Measurements from ENCODE around the gene GRIP2. TPM values are rescaled to one million over a fixed set of nuclear protein-coding genes. Genes with fewer than 3 reads are reported as not detected.

Gene GRIP2
- total RNA-seq, 2 experiments from 2014 or later: not detected

DNA sequence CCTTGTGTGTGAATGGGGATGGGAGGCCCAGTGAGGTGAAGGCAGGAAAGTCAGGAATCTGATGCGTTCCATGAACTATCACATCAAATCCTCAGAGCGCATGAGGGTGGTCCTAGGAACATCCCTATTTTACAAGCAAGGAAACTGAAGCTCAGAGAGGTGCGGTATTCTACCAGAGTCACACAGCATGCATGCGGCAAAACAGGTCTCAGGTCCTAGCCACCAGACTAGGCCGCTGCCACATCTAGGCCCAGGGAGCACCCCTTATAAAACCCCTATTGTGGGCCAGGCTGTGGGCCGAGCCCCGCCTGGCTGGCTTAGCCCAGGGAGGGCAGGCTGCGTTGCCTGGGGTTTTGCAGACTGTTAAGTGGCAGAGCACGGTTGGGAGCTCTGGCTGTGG is 17.9 kb upstream of the GRIP2 start:
- H3K27me3 Mint-ChIP-seq: peaks cover 14% of the 10 kb centered on the region
- DNase-seq (no peak), ATAC-seq (no peak)
- H3K27ac Mint-ChIP-seq: no peak overlapping the region
- intact Hi-C loops (cut with DNase I, micrococcal nuclease): no loop called here
- H3K9me3 Mint-ChIP-seq (ENCODE audit: low read depth): no peaks in the 10 kb centered on the region
- ChIA-PET CTCF (interaction anchor here (0.9 to 2.3 kb wide), 2 partner anchors 9 to 14 kb away, joined by 3 to 10 read pairs; no protein-coding TSS in a partner anchor), POLR2A (no interaction called here)
- peaks cover 7% of the 10 kb centered on the region for H3K4me1 Mint-ChIP-seq
- no peaks in the 10 kb centered on the region for H3K36me3 Mint-ChIP-seq (ENCODE audit: low read depth)
- no peak overlapping the region for H3K4me3 Mint-ChIP-seq

DNA sequence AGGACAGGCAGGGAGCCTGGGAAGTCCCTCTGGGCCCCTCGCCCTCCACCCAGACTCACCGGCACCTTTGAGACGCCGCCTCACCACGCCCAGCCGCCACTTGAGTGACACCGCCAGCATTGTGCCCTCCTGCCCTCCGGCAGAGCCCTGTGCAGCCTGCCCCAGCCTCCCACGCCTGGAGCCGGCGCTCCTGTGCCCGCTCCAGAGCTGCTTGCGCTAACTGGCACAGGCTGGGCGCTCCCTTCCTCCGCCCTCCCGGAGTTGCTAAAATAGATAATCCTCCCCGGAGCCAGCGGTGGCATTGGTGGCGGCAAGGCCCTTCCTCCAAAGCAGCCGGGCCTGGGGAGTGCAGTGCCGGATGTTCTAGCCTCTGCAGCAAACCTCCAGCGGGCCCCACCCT is 15.7 kb upstream of the GRIP2 start:
- CTCF ChIA-PET: no interaction called here
- peaks cover 7% of the 10 kb centered on the region for H3K4me1 Mint-ChIP-seq
- no peaks in the 10 kb centered on the region for H3K9me3 Mint-ChIP-seq (ENCODE audit: low read depth)
- no peaks in the 10 kb centered on the region for H3K36me3 Mint-ChIP-seq (ENCODE audit: low read depth)
- POLR2A ChIA-PET: no interaction called here
- peaks cover 21% of the 10 kb centered on the region for H3K27me3 Mint-ChIP-seq
- ATAC-seq (no peak), DNase-seq (peak; percentile 34)
- no peak overlapping the region for H3K27ac Mint-ChIP-seq
- intact Hi-C loops (cut with DNase I, micrococcal nuclease): no loop called here
- H3K4me3 Mint-ChIP-seq: no peak overlapping the region

DNA sequence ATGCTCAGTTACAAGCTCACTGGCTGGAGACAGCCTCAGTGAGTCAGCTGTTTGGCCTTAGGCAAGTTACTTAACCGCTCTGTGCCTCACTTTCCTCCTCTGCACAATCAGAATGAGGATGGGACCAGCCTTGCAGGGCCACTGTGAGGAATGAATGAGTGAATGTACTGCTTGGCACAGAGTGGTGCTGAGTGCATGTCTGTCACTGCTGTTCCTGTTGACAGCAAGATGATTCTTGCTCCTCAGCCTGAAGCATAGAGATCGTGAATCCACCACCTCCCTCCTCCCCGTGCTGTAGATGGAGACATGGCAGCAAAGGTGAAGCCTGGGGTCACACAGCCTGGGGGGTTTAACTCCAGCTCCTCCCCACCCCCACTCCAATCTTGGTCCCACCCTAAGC is 14.6 kb upstream of the GRIP2 start:
- no peak for DNase-seq
- H3K36me3 Mint-ChIP-seq (ENCODE audit: low read depth): no peaks in the 10 kb centered on the region
- ChIA-PET POLR2A (no interaction called here), CTCF (no interaction called here)
- no peak for ATAC-seq
- intact Hi-C loops (cut with DNase I, micrococcal nuclease): no loop called here
- H3K27me3 Mint-ChIP-seq: peaks cover 21% of the 10 kb centered on the region
- no peak overlapping the region for H3K4me3 Mint-ChIP-seq
- peaks cover 7% of the 10 kb centered on the region for H3K4me1 Mint-ChIP-seq
- H3K27ac Mint-ChIP-seq: no peak overlapping the region
- H3K9me3 Mint-ChIP-seq (ENCODE audit: low read depth): no peaks in the 10 kb centered on the region

DNA sequence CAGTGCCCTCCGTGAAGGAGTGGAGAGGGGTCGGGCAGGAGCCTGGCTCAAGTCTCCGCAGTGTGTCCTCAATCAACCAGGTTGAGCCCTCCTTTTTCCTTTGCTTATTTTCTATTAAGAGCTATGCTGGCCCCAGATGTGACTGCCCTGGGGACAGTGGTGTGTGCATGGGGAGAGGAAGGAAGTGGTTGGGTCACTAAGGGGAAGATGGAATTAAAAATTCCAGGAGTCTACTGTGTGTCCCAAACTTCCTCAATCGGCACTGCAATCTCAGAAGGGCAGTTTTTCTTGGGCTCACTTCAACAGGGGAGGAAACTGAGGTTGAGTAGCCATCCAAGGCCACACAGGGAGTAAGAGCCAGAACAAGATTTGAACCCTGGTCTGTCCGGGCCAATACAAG is 13.7 kb upstream of the GRIP2 start:
- ATAC-seq (no peak), DNase-seq (no peak)
- Mint-ChIP-seq H3K36me3 (ENCODE audit: low read depth) (no peaks in the 10 kb centered on the region), H3K27me3 (peaks cover 22% of the 10 kb centered on the region), H3K4me1 (peaks cover 7% of the 10 kb centered on the region), H3K27ac (no peak overlapping the region), H3K9me3 (ENCODE audit: low read depth) (no peaks in the 10 kb centered on the region), H3K4me3 (no peak overlapping the region)
- intact Hi-C loops (cut with DNase I, micrococcal nuclease): no loop called here
- ChIA-PET POLR2A (no interaction called here), CTCF (interaction anchor here (0.7 kb wide), 1 partner anchor 83 kb away, joined by 3 read pairs; no protein-coding TSS in a partner anchor)

DNA sequence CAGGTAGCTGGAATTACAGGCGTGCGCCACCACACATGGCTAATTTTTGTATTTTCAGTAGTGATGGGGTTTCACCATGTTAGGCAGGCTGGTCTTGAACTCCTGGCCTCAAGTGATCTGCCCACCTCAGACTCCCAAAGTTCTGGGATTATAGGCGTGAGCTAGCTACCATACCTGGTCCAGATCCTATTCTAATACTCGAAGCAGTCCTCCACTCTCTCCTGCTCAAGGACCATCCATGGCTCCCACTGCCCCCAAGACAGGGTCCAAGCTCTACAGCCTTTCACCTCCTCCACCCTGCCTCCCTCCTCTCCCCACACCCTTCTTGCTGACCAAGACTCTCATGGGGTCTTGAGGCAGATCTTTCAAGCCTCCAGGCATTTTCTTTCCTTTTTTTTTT is 12.6 kb upstream of the GRIP2 start:
- Mint-ChIP-seq H3K9me3 (ENCODE audit: low read depth) (no peaks in the 10 kb centered on the region), H3K27me3 (peaks cover 27% of the 10 kb centered on the region), H3K4me3 (no peak overlapping the region), H3K27ac (no peak overlapping the region), H3K36me3 (ENCODE audit: low read depth) (no peaks in the 10 kb centered on the region), H3K4me1 (peaks cover 7% of the 10 kb centered on the region)
- intact Hi-C loops (cut with DNase I, micrococcal nuclease): no loop called here
- DNase-seq (no peak), ATAC-seq (no peak)
- CTCF ChIA-PET: no interaction called here
- POLR2A ChIA-PET: no interaction called here

DNA sequence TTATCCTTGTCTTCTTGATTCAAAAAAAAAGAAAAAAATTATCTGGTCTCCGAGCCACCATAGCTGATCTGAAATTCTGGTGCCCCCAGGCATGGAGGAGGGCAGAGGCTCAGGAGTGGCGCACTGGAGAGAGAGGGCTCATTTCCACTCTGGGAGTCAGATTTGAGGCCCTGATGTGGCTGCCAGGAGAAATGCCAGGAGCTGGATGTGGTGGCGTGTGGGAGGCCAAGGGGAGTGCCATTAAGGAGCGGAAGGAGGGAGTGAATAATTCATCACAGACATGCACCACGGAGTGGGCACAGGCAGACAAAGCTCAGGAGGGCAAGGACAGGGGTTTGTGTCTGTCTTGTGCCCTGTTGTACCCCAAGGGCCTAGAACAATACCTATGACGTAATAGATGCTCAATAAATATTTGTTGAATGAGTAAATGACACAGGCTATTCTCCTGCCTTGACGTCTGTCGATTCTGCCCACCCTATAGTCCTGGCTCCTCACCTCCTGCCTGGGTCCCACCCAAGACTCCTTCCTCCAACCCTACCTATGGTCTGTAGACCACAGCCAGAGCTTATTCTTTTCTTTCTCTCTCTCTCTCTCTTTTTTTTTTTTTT is 12.0 kb upstream of the GRIP2 start:
- Mint-ChIP-seq H3K36me3 (ENCODE audit: low read depth) (no peaks in the 10 kb centered on the region), H3K4me1 (peaks cover 7% of the 10 kb centered on the region), H3K27ac (no peak overlapping the region), H3K9me3 (ENCODE audit: low read depth) (no peaks in the 10 kb centered on the region), H3K27me3 (peaks cover 27% of the 10 kb centered on the region), H3K4me3 (no peak overlapping the region)
- ChIA-PET POLR2A (no interaction called here), CTCF (interaction anchor here (0.6 to 0.8 kb wide), 2 partner anchors 15 to 39 kb away, joined by 3 read pairs; no protein-coding TSS in a partner anchor)
- intact Hi-C loops (cut with DNase I, micrococcal nuclease): no loop called here
- no peak for ATAC-seq
- no peak for DNase-seq

DNA sequence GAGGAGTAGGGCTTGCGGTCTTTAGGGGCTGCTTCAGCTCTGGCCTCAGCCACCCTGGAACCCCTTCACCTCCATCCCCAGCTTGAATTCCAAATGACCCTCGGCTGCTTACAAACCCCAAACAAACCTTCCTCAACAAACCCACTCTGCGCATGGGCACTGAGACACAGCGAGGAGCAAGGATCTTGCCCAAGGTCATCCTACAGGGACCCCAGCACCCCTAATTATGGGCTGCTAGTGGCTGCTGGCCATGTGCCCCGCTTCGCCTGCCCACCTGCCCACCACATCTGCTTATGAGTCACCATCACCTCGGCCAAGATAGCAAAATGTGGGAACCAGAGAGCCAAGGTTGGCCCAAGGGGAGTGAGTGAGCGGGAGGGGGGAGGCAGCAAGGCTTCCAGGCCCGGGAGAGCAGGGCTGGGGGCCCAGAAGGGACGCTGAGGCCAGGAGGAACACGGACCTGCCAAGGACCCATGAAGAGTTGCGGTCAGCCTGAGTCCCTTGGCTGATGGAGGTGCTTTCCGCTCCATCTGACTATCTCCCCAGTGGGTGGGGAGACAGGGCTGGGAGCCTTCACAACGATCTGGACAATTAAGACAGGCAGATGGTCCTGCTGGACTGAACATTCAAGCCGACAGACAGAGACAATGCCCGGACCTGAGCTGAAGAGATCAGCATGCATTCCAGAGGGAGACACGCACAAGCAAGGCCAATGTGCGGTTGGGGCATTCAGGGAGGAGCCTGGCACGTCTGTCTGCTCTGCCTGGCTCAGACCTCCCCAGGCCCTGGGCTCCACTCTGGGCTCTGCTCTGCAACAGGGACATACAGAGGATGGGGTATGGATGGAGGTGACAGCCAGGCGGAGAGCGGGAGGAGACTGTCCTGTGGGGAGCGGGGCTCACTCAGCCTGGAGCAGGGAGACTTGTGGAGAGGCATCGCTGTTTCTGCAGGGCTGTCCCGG is 10.8 kb upstream of the GRIP2 start:
- H3K4me3 Mint-ChIP-seq: no peak overlapping the region
- ChIA-PET CTCF (interaction anchor here (1.0 kb wide), 1 partner anchor 347 kb away, joined by 4 read pairs; no protein-coding TSS in a partner anchor), POLR2A (no interaction called here)
- H3K9me3 Mint-ChIP-seq (ENCODE audit: low read depth): no peaks in the 10 kb centered on the region
- no peaks in the 10 kb centered on the region for H3K36me3 Mint-ChIP-seq (ENCODE audit: low read depth)
- H3K27me3 Mint-ChIP-seq: peaks cover 25% of the 10 kb centered on the region
- H3K27ac Mint-ChIP-seq: no peak overlapping the region
- DNase-seq (no peak), ATAC-seq (no peak)
- peaks cover 3% of the 10 kb centered on the region for H3K4me1 Mint-ChIP-seq
- intact Hi-C loops (cut with DNase I, micrococcal nuclease): no loop called here

DNA sequence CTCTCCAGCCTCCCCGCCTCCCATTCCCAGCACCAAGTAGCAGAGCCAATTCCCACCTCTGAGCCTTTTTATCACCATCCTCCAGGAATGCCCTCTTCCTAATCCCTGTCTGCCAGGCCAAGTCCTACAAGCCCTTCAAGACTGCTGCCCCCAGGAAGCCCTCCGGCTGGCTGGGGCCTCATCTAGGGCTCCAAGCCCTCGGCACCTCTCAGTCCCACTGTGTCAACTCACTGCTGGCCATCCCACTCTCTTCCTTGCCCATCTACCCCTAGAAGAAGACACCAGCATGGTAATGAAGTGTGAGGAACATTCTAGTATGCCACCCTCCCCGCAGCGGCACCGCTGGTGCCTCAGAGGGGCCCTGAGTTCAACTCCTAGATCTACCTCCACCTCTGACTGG is 10.0 kb upstream of the GRIP2 start:
- H3K9me3 Mint-ChIP-seq (ENCODE audit: low read depth): no peaks in the 10 kb centered on the region
- no peaks in the 10 kb centered on the region for H3K36me3 Mint-ChIP-seq (ENCODE audit: low read depth)
- H3K4me3 Mint-ChIP-seq: no peak overlapping the region
- H3K27me3 Mint-ChIP-seq: peaks cover 21% of the 10 kb centered on the region
- POLR2A ChIA-PET: no interaction called here
- DNase-seq (no peak), ATAC-seq (no peak)
- intact Hi-C loops (cut with DNase I, micrococcal nuclease): no loop called here
- H3K27ac Mint-ChIP-seq: no peak overlapping the region
- H3K4me1 Mint-ChIP-seq: no peaks in the 10 kb centered on the region
- CTCF ChIA-PET: interaction anchor here (0.7 to 1.9 kb wide), 8 partner anchors 8 to 310 kb away, joined by 3 to 10 read pairs (median 4); partner anchors contain the start of gene GRIP2

DNA sequence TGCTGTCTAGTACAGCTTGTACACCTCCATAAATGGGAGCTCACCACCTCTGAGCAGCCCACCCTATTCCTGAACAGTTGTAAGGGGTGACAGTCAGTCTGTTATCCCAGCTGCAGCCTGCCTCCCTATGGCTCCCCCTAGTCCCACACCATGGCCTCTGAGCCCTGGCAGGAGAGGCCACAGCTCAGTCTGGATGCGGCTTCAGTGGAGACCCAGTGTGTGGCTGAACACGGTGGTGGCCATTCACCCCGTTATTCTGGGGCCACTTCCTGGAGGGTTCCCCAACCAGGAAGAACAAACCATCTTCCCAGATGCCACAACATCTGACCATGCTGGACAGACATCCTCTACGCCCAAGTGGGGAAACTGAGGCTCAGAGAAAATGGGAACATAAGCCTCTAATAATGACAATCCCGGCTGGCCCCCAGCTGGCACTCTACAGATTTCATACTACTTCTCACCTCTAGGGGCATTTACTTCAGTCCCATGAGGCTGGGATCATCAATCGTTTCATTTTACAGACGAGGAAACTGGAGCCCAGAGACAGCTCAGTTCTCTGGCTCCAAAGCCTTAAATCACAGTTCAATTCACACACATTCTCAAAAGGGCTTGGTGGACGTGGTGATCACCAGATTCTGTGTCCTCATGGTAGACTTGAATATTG is 9.2 kb upstream of the GRIP2 start:
- intact Hi-C loops (cut with DNase I, micrococcal nuclease): loop anchor here (2.0 kb wide), 2 partner anchors 41 to 347 kb away; no protein-coding TSS in a partner anchor

DNA sequence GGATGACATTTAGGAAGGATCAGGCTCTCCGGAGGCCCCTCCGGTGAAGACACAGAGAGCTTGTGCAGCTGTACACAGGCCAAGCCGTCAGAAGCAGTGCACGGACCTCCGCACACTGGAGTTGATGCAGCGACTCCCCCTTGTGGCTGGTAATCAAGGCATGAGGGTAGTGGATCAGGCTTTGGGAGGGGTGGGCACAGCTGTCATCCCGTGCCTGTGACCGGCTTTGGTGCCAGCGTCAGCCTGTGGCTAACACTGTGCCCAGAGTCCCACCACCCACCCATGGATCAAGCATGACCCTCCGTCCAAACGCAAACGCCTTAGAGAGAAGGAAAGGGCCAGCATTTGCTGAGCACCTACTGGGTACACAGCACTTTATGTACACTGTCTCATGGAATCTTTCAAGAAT is 8.2 kb upstream of the GRIP2 start:
- Mint-ChIP-seq H3K36me3 (ENCODE audit: low read depth) (no peaks in the 10 kb centered on the region), H3K9me3 (ENCODE audit: low read depth) (no peaks in the 10 kb centered on the region), H3K4me1 (no peaks in the 10 kb centered on the region), H3K27me3 (peaks cover 15% of the 10 kb centered on the region), H3K4me3 (no peak overlapping the region), H3K27ac (no peak overlapping the region)
- DNase-seq (peak; percentile 69), ATAC-seq (peak; percentile 82)
- ChIA-PET CTCF (interaction anchor here (0.5 to 1.9 kb wide), 5 partner anchors 10 to 373 kb away, joined by 3 to 10 read pairs (median 3); no protein-coding TSS in a partner anchor), POLR2A (no interaction called here)
- intact Hi-C loops (cut with DNase I, micrococcal nuclease): loop anchor here (1.0 to 2.0 kb wide), 4 partner anchors 39 to 346 kb away; no protein-coding TSS in a partner anchor

More for the DNA sequence above, 9.2 kb upstream of the GRIP2 start:
- Mint-ChIP-seq H3K4me1 (no peaks in the 10 kb centered on the region), H3K9me3 (ENCODE audit: low read depth) (no peaks in the 10 kb centered on the region), H3K27ac (no peak overlapping the region), H3K4me3 (no peak overlapping the region), H3K27me3 (peaks cover 16% of the 10 kb centered on the region), H3K36me3 (ENCODE audit: low read depth) (no peaks in the 10 kb centered on the region)
- ATAC-seq (no peak), DNase-seq (no peak)
- ChIA-PET CTCF (interaction anchor here (0.5 to 1.9 kb wide), 11 partner anchors 9 to 1689 kb away, joined by 3 to 10 read pairs (median 4); partner anchors contain the start of gene GRIP2), POLR2A (no interaction called here)

DNA sequence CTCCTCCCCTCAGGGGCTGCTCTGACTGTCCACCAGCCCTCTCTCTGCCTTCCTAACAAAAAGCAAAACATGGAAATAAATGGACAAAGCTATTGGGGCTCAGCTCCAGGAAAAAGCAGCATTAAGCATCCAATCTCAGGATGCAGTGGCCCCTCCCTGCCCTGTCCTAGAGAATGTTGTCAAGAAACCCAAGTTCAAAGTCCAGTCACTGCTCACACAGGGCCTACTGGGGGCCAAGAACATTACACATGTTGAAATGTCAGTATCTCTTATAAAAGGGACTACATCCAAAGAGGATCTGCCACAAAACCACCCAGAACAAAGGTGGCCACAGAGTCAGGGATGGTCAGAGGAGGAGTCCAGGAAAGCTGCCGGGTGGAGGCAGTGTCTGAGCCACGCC is 7.6 kb upstream of the GRIP2 start:
- ATAC-seq: no peak
- no peak for DNase-seq
- ChIA-PET CTCF (interaction anchor here (0.5 to 0.7 kb wide), 5 partner anchors 10 to 373 kb away, joined by 3 to 4 read pairs (median 3); no protein-coding TSS in a partner anchor), POLR2A (no interaction called here)
- Mint-ChIP-seq H3K36me3 (ENCODE audit: low read depth) (no peaks in the 10 kb centered on the region), H3K4me1 (no peaks in the 10 kb centered on the region), H3K4me3 (no peak overlapping the region), H3K9me3 (ENCODE audit: low read depth) (no peaks in the 10 kb centered on the region), H3K27me3 (peaks cover 14% of the 10 kb centered on the region), H3K27ac (no peak overlapping the region)
- intact Hi-C loops (cut with DNase I, micrococcal nuclease): loop anchor here (1.0 to 2.0 kb wide), 4 partner anchors 38 to 345 kb away; no protein-coding TSS in a partner anchor
